ENCODE results near the gene MUC7. TPM values are rescaled to one million over a fixed set of nuclear protein-coding genes. Genes with fewer than 3 reads are reported as not detected.

Gene MUC7
- total RNA-seq, 4 donors from 2014 or later: not detected

DNA sequence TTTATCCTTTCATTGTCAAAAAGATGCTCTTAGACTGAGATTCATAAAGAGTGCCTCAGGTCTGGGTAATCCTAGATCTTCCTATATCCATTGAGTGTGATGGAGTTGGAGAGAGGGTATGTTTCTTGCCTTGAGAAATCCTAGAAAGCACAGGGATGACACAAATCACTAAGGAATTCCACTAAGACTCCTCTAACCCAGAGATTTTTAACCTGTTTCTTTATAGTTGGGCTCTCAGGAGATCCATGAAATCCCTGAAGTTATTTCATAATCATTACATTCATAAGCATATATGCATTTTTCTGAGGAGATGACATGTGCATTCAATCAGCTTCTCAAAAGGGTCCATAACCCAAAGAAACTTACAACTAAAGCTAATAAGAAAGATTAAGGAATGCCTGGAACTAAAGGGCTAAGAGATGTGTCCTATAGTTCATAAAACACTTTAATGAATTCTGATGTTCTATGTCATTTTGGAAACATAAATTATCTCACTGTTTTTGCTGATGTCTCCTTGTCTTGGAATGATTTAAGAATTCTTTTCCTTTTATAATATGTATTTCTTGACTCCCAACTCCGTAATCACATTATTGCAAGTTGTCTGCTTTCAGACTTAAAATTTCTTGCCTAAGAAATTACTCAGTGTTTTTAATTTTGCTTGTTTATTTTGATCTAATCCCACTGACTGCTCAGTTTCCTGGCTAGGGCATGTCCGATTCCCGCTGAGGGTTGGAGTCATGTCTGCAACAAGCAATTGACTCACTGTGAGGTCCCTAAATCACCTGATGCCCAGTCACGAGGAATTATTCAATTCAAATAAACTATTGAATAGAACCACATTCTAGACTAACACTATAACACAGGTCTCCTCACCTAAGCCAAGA lies 43.6 kb downstream of the MUC7 start:
- no peaks in the 10 kb centered on the region for H3K27me3 ChIP-seq
- in situ Hi-C loops (cut with MboI; ENCODE audit: low pct_ligation_motif_present in 1 of 4, low pct_unique_long_range_greater_than_20kb in 1 of 4, low sequenced_read_pairs in 3 of 4) (loop anchor here in 3 of 4 donors (25.0 kb wide), 2 partner anchors 603 to 828 kb away; no protein-coding TSS in a partner anchor), intact Hi-C loops (cut with DNase I; ENCODE audit: low total_unique reads) (no loop called here)
- WGBS, 2 donors (ENCODE audit: low coverage in 1 of 2): 60 to 78% methylated on average over 1 to 4 of the region's 4 CpGs
- TF ChIP-seq, protein P1, sequence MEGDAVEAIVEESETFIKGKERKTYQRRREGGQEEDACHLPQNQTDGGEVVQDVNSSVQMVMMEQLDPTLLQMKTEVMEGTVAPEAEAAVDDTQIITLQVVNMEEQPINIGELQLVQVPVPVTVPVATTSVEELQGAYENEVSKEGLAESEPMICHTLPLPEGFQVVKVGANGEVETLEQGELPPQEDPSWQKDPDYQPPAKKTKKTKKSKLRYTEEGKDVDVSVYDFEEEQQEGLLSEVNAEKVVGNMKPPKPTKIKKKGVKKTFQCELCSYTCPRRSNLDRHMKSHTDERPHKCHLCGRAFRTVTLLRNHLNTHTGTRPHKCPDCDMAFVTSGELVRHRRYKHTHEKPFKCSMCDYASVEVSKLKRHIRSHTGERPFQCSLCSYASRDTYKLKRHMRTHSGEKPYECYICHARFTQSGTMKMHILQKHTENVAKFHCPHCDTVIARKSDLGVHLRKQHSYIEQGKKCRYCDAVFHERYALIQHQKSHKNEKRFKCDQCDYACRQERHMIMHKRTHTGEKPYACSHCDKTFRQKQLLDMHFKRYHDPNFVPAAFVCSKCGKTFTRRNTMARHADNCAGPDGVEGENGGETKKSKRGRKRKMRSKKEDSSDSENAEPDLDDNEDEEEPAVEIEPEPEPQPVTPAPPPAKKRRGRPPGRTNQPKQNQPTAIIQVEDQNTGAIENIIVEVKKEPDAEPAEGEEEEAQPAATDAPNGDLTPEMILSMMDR (IDR thresholded peaks at IDR 0.05): no peak
- TF ChIP-seq POLR2AphosphoS5 (IDR thresholded peaks at IDR 0.05) (no peak), POLR2A (IDR thresholded peaks at IDR 0.05) (no peak), EP300 (IDR thresholded peaks at IDR 0.05; ENCODE audit: low read depth) (no peak)
- H3K4me1 ChIP-seq: no peaks in the 10 kb centered on the region
- H3K9me3 ChIP-seq: no peaks in the 10 kb centered on the region
- no peak for DNase-seq
- no peaks in the 10 kb centered on the region for H3K36me3 ChIP-seq
- H3K4me3 ChIP-seq: no peak overlapping the region
- no peak overlapping the region for H3K27ac ChIP-seq

DNA sequence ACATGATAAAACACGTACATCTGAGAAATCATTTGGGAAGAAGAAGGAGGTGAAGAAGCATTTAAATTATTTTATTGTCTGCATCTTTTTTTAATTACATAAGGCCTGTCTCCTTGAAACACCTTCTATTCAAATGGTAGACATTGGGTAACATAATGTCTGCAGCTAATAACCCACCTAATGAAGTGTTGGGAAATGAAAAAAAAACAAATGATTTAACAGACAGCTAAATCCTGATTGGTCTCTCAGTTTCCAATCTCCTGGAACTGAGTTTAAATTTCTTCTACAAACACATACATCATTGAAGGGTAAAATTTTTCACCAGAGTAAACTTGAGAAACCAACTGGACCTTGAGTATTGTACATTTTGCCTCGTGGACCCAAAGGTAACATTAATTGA lies 46.3 kb downstream of the MUC7 start, which contains the start of gene AMTN:
Gene AMTN, plus strand, starts transcription at position 301 of the 400 bp plus-strand sequence. CDS start 209 bp downstream, outside the sequence.
- intact Hi-C loops (cut with DNase I; ENCODE audit: low total_unique reads): no loop called here
- Histone ChIP-seq H3K9me3 (no peaks in the 10 kb centered on the region), H3K4me3 (no peak within 1 kb of the TSS), H3K27me3 (no peaks in the 10 kb centered on the region), H3K4me1 (no peaks in the 10 kb centered on the region), H3K36me3 (no peaks in the 10 kb centered on the region), H3K27ac (no peak within 1 kb of the TSS)
- in situ Hi-C loops (cut with MboI; ENCODE audit: low pct_ligation_motif_present in 1 of 4, low pct_unique_long_range_greater_than_20kb in 1 of 4, low sequenced_read_pairs in 3 of 4): loop anchor here in 3 of 4 donors (25.0 kb wide), 2 partner anchors 606 to 831 kb away; no protein-coding TSS in a partner anchor
- DNase-seq: no peak
- WGBS, 2 donors (ENCODE audit: low coverage in 1 of 2): 59 to 85% methylated on average over 2 of the region's 2 CpGs
- TF ChIP-seq POLR2A (IDR thresholded peaks at IDR 0.05): no peak
- TF ChIP-seq, protein P1 (IDR thresholded peaks at IDR 0.05): no peak
- no peak for TF ChIP-seq EP300 (IDR thresholded peaks at IDR 0.05; ENCODE audit: low read depth)
- TF ChIP-seq POLR2AphosphoS5 (IDR thresholded peaks at IDR 0.05): no peak

DNA sequence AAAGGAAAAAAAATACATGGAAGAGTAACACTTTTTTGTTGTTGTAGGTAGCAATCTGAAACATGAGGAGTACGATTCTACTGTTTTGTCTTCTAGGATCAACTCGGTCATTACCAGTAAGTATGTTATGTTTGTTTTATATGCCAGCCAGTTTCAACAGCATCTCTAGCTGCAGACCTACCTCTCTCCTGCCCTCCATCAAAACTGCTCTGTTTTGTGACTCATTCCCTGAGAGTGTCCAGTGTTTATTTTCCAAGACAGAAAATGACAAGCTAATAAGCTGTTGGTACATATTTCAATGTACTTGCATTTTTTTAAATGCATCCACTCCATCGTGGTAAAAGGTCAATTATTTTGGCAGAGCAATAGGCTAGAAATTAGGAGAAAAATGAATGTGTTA lies 46.7 kb downstream of the MUC7 start:
- H3K27ac ChIP-seq: no peak overlapping the region
- in situ Hi-C loops (cut with MboI; ENCODE audit: low pct_ligation_motif_present in 1 of 4, low pct_unique_long_range_greater_than_20kb in 1 of 4, low sequenced_read_pairs in 3 of 4): loop anchor here in 3 of 4 donors (25.0 kb wide), 2 partner anchors 606 to 831 kb away; no protein-coding TSS in a partner anchor
- no peaks in the 10 kb centered on the region for H3K36me3 ChIP-seq
- WGBS, 2 donors (ENCODE audit: low coverage in 1 of 2): 36 to 62% methylated on average over 3 of the region's 3 CpGs
- no peaks in the 10 kb centered on the region for H3K4me1 ChIP-seq
- no peak for DNase-seq
- TF ChIP-seq EP300 (IDR thresholded peaks at IDR 0.05; ENCODE audit: low read depth): no peak
- TF ChIP-seq POLR2AphosphoS5 (IDR thresholded peaks at IDR 0.05): no peak
- no peak for TF ChIP-seq POLR2A (IDR thresholded peaks at IDR 0.05)
- TF ChIP-seq, protein P1 (IDR thresholded peaks at IDR 0.05): no peak
- H3K27me3 ChIP-seq: no peaks in the 10 kb centered on the region
- intact Hi-C loops (cut with DNase I; ENCODE audit: low total_unique reads): no loop called here
- no peak overlapping the region for H3K4me3 ChIP-seq
- H3K9me3 ChIP-seq: no peaks in the 10 kb centered on the region

GRCh38 chr4:70522626-70523025 lies 50.6 kb downstream of the MUC7 start:
- intact Hi-C loops (cut with DNase I; ENCODE audit: low total_unique reads): no loop called here
- Histone ChIP-seq H3K27ac (no peak overlapping the region), H3K36me3 (no peaks in the 10 kb centered on the region), H3K9me3 (no peaks in the 10 kb centered on the region), H3K4me3 (no peak overlapping the region), H3K27me3 (no peaks in the 10 kb centered on the region), H3K4me1 (no peaks in the 10 kb centered on the region)
- in situ Hi-C loops (cut with MboI; ENCODE audit: low pct_ligation_motif_present in 1 of 4, low pct_unique_long_range_greater_than_20kb in 1 of 4, low sequenced_read_pairs in 3 of 4): loop anchor here in 3 of 4 donors (25.0 kb wide), 2 partner anchors 610 to 835 kb away; no protein-coding TSS in a partner anchor
- TF ChIP-seq POLR2A (IDR thresholded peaks at IDR 0.05) (no peak), EP300 (IDR thresholded peaks at IDR 0.05; ENCODE audit: low read depth) (no peak), POLR2AphosphoS5 (IDR thresholded peaks at IDR 0.05) (no peak)
- TF ChIP-seq, protein P1 (IDR thresholded peaks at IDR 0.05): no peak
- no peak for DNase-seq
- 76 to 90% methylated on average over 6 to 7 of the region's 7 CpGs for WGBS, 2 donors (ENCODE audit: low coverage in 1 of 2)
